Gastrocnemius medialis (tissue), 4 donors: ENCODE measurements around the gene RAB33A. TPM values are rescaled to one million over a fixed set of nuclear protein-coding genes. Genes with fewer than 3 reads are reported as not detected.

Experiments used
- ATAC-seq, 2 donors: fragments of 150-250 bp; one replicate each; pipeline ENCODE4 v1.9.1; 2016
- DNase-seq, 2 donors: peaks; one replicate each; pipeline ENCODE4 v3.0.0-alpha.2; 2019
- H3K27ac ChIP-seq, 4 donors: fragments of 200-600 bp; sonication (generic); 1 replicate in 1 of 4; 2 replicates in 3 of 4; pipeline ENCODE4 v1.5.1; 2016 to 2018; ENCODE audit warnings: mild to moderate bottlenecking in 2 of 4, moderate library complexity in 1 of 4
- H3K27me3 ChIP-seq, 3 donors: fragments of 200-600 bp; sonication (generic) in 2 of 3; 1 replicate in 1 of 3; 2 replicates in 2 of 3; pipeline versions ENCODE4 v1.5.1 to v1.6.0; 2016 to 2019; ENCODE audit warnings: mild to moderate bottlenecking in 1 of 3, moderate library complexity in 1 of 3
- H3K36me3 ChIP-seq, 2 donors: fragments of 200-600 bp; sonication (generic) in 1 of 2; one replicate each; pipeline ENCODE4 v1.5.1; 2017 to 2018
- H3K4me1 ChIP-seq, 2 donors: fragments of 200-600 bp; sonication (generic) in 1 of 2; one replicate each; pipeline ENCODE4 v1.5.1; 2016 to 2017; ENCODE audit warnings: mild to moderate bottlenecking in 2 of 2
- H3K4me3 ChIP-seq, 4 donors: fragments of 200-600 bp; sonication (generic) in 3 of 4; 1 replicate in 1 of 4; 2 replicates in 3 of 4; pipeline ENCODE4 v1.5.1; 2016 to 2019; ENCODE audit warnings: mild to moderate bottlenecking in 2 of 4
- H3K9me3 ChIP-seq, 3 donors: fragments of 200-600 bp; sonication (generic) in 2 of 3; 1 replicate in 1 of 3; 2 replicates in 2 of 3; pipeline ENCODE4 v1.5.1; 2016 to 2019
- CTCF ChIP-seq, 5 experiments: fragments of 450-650 bp in 3 of 5; fragments of 200-600 bp in 2 of 5; sonication (generic) in 2 of 5; IDR thresholded peaks in 4 of 5; conservative IDR thresholded peaks in 1 of 5; 1 replicate in 4 of 5; 2 replicates in 1 of 5; pipeline ENCODE4 v1.5.1; 2016 to 2019; ENCODE audit warnings: antibody characterized with exemption in 5 of 5, mild to moderate bottlenecking in 3 of 5, moderate library complexity in 3 of 5
- POLR2A ChIP-seq, 2 donors: fragments of 450-650 bp; IDR thresholded peaks; one replicate each; pipeline ENCODE4 v1.6.1; 2017; ENCODE audit warnings: antibody characterized with exemption in 2 of 2, mild to moderate bottlenecking in 2 of 2, moderate library complexity in 2 of 2
- in situ Hi-C, 4 donors: fragments of 200-750 bp; cut with MboI; loops; one replicate each; pipeline versions ENCODE4 v1.15.0 to v1.8.0; 2017; ENCODE audit warnings: low sequenced_read_pairs in 4 of 4
- intact Hi-C: fragments of 100-400 bp; cut with DNase I; formaldehyde crosslinking; loops from one replicate; pipeline ENCODE4 v1.15.1; 2023; ENCODE audit warnings: low total_unique reads
- total RNA-seq, 4 donors: library from RNA; depleted of rRNA; stranded (reverse); fragments of >200 nt; gene quantifications; one replicate each; pipeline versions ENCODE4 v1.1.0 to v1.2.3, GENCODE V29; 2016

Gene RAB33A
- total RNA-seq, 4 donors from 2014 or later = not detected

- Histone ChIP-seq H3K9me3 (no peaks in the 10 kb centered on the region), H3K4me1 (no peaks in the 10 kb centered on the region), H3K4me3 (no peak overlapping the region), H3K27ac (no peak overlapping the region), H3K36me3 (no peaks in the 10 kb centered on the region), H3K27me3 (peaks cover 0 to 6% (median 5%) of the 10 kb centered on the region in 3 donors)
- ATAC-seq (no peak), DNase-seq (no peak)
- in situ Hi-C loops = no loop called here
- intact Hi-C loops = no loop called here
- TF ChIP-seq CTCF (IDR thresholded peaks at IDR 0.05 in 4 of 5, conservative IDR thresholded peaks at IDR 0.05 in 1 of 5) (no peak), POLR2A (IDR thresholded peaks at IDR 0.05) (no peak)
These were observed 5.2 kb downstream of the RAB33A start for GRCh38 chrX:130176942-130177341.

GRCh38 chrX:130179170-130179569 is 7.4 kb downstream of the RAB33A start:
- Histone ChIP-seq H3K27me3 (no peaks in the 10 kb centered on the region), H3K36me3 (no peaks in the 10 kb centered on the region), H3K4me3 (no peak overlapping the region), H3K9me3 (no peaks in the 10 kb centered on the region), H3K27ac (no peak overlapping the region), H3K4me1 (no peaks in the 10 kb centered on the region)
- intact Hi-C loops (no loop called here), in situ Hi-C loops (no loop called here)
- ATAC-seq (no peak), DNase-seq (no peak)
- TF ChIP-seq POLR2A (IDR thresholded peaks at IDR 0.05) (no peak), CTCF (IDR thresholded peaks at IDR 0.05 in 4 of 5, conservative IDR thresholded peaks at IDR 0.05 in 1 of 5) (no peak)

- no peak for DNase-seq
- H3K4me3 ChIP-seq = no peak overlapping the region
- TF ChIP-seq CTCF (IDR thresholded peaks at IDR 0.05 in 4 of 5, conservative IDR thresholded peaks at IDR 0.05 in 1 of 5) (no peak), POLR2A (IDR thresholded peaks at IDR 0.05) (no peak)
- intact Hi-C loops (no loop called here), in situ Hi-C loops (loop anchor here in 1 of 4 donors (10.0 kb wide), 1 partner anchor 105 kb away; no protein-coding TSS in a partner anchor)
- H3K9me3 ChIP-seq = no peaks in the 10 kb centered on the region
- no peaks in the 10 kb centered on the region for H3K36me3 ChIP-seq
- H3K27me3 ChIP-seq = no peaks in the 10 kb centered on the region
- H3K27ac ChIP-seq = no peak overlapping the region
- ATAC-seq = no peak
- no peaks in the 10 kb centered on the region for H3K4me1 ChIP-seq
These were observed 7.9 kb downstream of the RAB33A start for GRCh38 chrX:130179579-130180215.

- in situ Hi-C loops = loop anchor here in 1 of 4 donors (10.0 kb wide), 1 partner anchor 109 kb away; no protein-coding TSS in a partner anchor
- intact Hi-C loops = no loop called here
These were observed 12.4 kb downstream of the RAB33A start for GRCh38 chrX:130184168-130184567.

More at GRCh38 chrX:130184168-130184567, 12.4 kb downstream of the RAB33A start:
- Histone ChIP-seq H3K4me3 (no peak overlapping the region), H3K36me3 (no peaks in the 10 kb centered on the region), H3K9me3 (no peaks in the 10 kb centered on the region), H3K27ac (no peak overlapping the region), H3K27me3 (no peaks in the 10 kb centered on the region), H3K4me1 (no peaks in the 10 kb centered on the region)
- TF ChIP-seq CTCF (IDR thresholded peaks at IDR 0.05 in 4 of 5, conservative IDR thresholded peaks at IDR 0.05 in 1 of 5) = no peak
- TF ChIP-seq POLR2A (IDR thresholded peaks at IDR 0.05) = no peak
- ATAC-seq (no peak), DNase-seq (no peak)
